ENCODE data around the gene EHMT1. TPM values are rescaled to one million over a fixed set of nuclear protein-coding genes. Genes with fewer than 3 reads are reported as not detected.
A peak's percentile ranks its signal among the peaks of the same experiment; 100 is the strongest.

EHMT1 gene
- total RNA-seq, 1 donor from 2014 or later, result 59.9 TPM

- H3K36me3 ChIP-seq (ENCODE audit: control insufficient read depth, insufficient read depth, low read length), result peaks cover 3% of the 10 kb centered on the region
- no peak overlapping the region for H3K4me3 ChIP-seq (ENCODE audit: low read depth, low read length)
- no peaks in the 10 kb centered on the region for H3K27me3 ChIP-seq (ENCODE audit: control insufficient read depth, insufficient read depth, low read length)
- DNase-seq (ENCODE audit: low read depth), result no peak
- TF ChIP-seq CTCF (IDR thresholded peaks at IDR 0.05; ENCODE audit: insufficient read depth, low read length, poor library complexity, severe bottlenecking), result no peak
Measured at GRCh38 chr9:137614631-137615386, 4.0 kb upstream of the EHMT1 start.

GRCh38 chr9:137615387-137615871 is 3.4 kb upstream of the EHMT1 start:
- Histone ChIP-seq H3K4me3 (ENCODE audit: low read depth, low read length) (no peak overlapping the region), H3K27me3 (ENCODE audit: control insufficient read depth, insufficient read depth, low read length) (no peaks in the 10 kb centered on the region), H3K36me3 (ENCODE audit: control insufficient read depth, insufficient read depth, low read length) (peaks cover 3% of the 10 kb centered on the region)
- no peak for TF ChIP-seq CTCF (IDR thresholded peaks at IDR 0.05; ENCODE audit: insufficient read depth, low read length, poor library complexity, severe bottlenecking)
- no peak for DNase-seq (ENCODE audit: low read depth)

- no peaks in the 10 kb centered on the region for H3K36me3 ChIP-seq (ENCODE audit: control insufficient read depth, insufficient read depth, low read length)
- H3K27me3 ChIP-seq (ENCODE audit: control insufficient read depth, insufficient read depth, low read length), result no peaks in the 10 kb centered on the region
- H3K4me3 ChIP-seq (ENCODE audit: low read depth, low read length), result peak overlapping the region; percentile 58
- no peak for DNase-seq (ENCODE audit: low read depth)
- no peak for TF ChIP-seq CTCF (IDR thresholded peaks at IDR 0.05; ENCODE audit: insufficient read depth, low read length, poor library complexity, severe bottlenecking)
Measured at GRCh38 chr9:137619240-137620047, 639 bp downstream of the EHMT1 start.

GRCh38 chr9:137620048-137620405 is 1.2 kb downstream of the EHMT1 start:
- no peak for TF ChIP-seq CTCF (IDR thresholded peaks at IDR 0.05; ENCODE audit: insufficient read depth, low read length, poor library complexity, severe bottlenecking)
- H3K36me3 ChIP-seq (ENCODE audit: control insufficient read depth, insufficient read depth, low read length), result no peaks in the 10 kb centered on the region
- H3K4me3 ChIP-seq (ENCODE audit: low read depth, low read length), result peak overlapping the region; percentile 58
- DNase-seq (ENCODE audit: low read depth), result no peak
- H3K27me3 ChIP-seq (ENCODE audit: control insufficient read depth, insufficient read depth, low read length), result no peaks in the 10 kb centered on the region

- no peaks in the 10 kb centered on the region for H3K36me3 ChIP-seq (ENCODE audit: control insufficient read depth, insufficient read depth, low read length)
- no peaks in the 10 kb centered on the region for H3K27me3 ChIP-seq (ENCODE audit: control insufficient read depth, insufficient read depth, low read length)
- no peak for DNase-seq (ENCODE audit: low read depth)
- H3K4me3 ChIP-seq (ENCODE audit: low read depth, low read length), result no peak overlapping the region
- no peak for TF ChIP-seq CTCF (IDR thresholded peaks at IDR 0.05; ENCODE audit: insufficient read depth, low read length, poor library complexity, severe bottlenecking)
Measured at GRCh38 chr9:137620581-137620980, 1.8 kb downstream of the EHMT1 start.

All from kidney epithelial cell (primary cell).